ENCODE results near the gene TEX19. TPM values are rescaled to one million over a fixed set of nuclear protein-coding genes. Genes with fewer than 3 reads are reported as not detected.

Gene TEX19
- total RNA-seq, 1 experiment from 2014 or later: 0.21 TPM

DNA sequence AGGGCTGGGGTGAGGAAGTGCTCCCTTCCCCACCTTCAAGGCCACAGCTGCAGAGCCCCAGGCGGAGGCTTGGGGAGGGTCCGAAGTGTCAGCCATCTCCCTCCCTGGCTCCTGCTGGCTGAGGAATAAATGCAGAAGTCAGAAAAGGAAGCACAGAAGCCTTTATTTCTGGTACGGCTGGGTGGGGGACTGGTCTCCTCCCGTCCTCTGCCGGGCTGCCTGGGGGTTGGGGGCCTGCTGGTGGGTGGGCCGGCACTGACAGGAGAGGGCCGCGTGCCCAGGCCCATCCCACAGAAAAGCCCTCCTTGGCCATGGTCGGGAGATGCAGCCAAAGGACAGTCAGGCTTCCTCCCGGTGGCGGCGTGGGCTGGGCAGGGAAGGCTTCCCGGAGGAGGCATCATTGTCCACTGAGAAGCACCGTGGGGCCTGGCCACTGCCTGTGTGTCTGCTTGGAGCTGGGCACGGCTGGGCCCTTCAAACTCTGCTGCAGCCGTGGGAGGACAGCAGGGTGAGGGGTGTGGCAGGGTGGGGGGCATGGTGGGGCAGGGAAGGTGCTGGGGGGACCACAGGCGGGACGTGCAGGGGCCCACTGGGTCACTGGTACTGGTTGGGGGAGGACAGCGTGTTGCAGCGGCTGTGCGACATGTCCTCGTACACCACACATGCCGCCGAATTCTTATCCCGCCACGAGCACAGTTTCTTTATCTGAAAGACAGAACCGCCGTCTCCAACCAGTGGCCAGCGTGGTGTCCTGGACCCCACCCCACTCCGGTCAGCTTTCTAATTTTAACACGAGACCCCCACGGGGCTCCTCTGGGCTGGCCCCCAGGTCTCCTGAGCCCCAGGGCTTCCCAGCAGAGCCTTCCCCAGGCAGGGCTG is 44.1 kb upstream of the TEX19 start:
- TF ChIP-seq, protein P1, sequence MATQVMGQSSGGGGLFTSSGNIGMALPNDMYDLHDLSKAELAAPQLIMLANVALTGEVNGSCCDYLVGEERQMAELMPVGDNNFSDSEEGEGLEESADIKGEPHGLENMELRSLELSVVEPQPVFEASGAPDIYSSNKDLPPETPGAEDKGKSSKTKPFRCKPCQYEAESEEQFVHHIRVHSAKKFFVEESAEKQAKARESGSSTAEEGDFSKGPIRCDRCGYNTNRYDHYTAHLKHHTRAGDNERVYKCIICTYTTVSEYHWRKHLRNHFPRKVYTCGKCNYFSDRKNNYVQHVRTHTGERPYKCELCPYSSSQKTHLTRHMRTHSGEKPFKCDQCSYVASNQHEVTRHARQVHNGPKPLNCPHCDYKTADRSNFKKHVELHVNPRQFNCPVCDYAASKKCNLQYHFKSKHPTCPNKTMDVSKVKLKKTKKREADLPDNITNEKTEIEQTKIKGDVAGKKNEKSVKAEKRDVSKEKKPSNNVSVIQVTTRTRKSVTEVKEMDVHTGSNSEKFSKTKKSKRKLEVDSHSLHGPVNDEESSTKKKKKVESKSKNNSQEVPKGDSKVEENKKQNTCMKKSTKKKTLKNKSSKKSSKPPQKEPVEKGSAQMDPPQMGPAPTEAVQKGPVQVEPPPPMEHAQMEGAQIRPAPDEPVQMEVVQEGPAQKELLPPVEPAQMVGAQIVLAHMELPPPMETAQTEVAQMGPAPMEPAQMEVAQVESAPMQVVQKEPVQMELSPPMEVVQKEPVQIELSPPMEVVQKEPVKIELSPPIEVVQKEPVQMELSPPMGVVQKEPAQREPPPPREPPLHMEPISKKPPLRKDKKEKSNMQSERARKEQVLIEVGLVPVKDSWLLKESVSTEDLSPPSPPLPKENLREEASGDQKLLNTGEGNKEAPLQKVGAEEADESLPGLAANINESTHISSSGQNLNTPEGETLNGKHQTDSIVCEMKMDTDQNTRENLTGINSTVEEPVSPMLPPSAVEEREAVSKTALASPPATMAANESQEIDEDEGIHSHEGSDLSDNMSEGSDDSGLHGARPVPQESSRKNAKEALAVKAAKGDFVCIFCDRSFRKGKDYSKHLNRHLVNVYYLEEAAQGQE (IDR thresholded peaks at IDR 0.05; ENCODE audit: insufficient read depth in 1 of 2, low read depth in 2 of 2, low read length in 1 of 2): no peak
- TF ChIP-seq SIN3A (IDR thresholded peaks at IDR 0.05; ENCODE audit: borderline replicate concordance, insufficient read depth, low read depth, low read length) (no peak), POLR2AphosphoS5 (IDR thresholded peaks at IDR 0.05; ENCODE audit: low read depth, low read length) (no peak), TCF7L2 (IDR thresholded peaks at IDR 0.05; ENCODE audit: low read depth, low read length) (no peak)
- TF ChIP-seq, protein P2, sequence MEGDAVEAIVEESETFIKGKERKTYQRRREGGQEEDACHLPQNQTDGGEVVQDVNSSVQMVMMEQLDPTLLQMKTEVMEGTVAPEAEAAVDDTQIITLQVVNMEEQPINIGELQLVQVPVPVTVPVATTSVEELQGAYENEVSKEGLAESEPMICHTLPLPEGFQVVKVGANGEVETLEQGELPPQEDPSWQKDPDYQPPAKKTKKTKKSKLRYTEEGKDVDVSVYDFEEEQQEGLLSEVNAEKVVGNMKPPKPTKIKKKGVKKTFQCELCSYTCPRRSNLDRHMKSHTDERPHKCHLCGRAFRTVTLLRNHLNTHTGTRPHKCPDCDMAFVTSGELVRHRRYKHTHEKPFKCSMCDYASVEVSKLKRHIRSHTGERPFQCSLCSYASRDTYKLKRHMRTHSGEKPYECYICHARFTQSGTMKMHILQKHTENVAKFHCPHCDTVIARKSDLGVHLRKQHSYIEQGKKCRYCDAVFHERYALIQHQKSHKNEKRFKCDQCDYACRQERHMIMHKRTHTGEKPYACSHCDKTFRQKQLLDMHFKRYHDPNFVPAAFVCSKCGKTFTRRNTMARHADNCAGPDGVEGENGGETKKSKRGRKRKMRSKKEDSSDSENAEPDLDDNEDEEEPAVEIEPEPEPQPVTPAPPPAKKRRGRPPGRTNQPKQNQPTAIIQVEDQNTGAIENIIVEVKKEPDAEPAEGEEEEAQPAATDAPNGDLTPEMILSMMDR (IDR thresholded peaks at IDR 0.05): no peak
- Histone ChIP-seq H3K27ac (ENCODE audit: low read length) (no peak overlapping the region), H3K36me3 (ENCODE audit: control insufficient read depth, insufficient read depth, low read length) (no peaks in the 10 kb centered on the region), H3K4me1 (ENCODE audit: control insufficient read depth, insufficient read depth, low read length) (no peaks in the 10 kb centered on the region), H3K4me3 (ENCODE audit: low read depth in 2 of 2, low read length in 2 of 2) (no peak overlapping the region), H3K9me3 (ENCODE audit: control insufficient read depth, insufficient read depth, low read depth, low read length) (no peaks in the 10 kb centered on the region), H3K27me3 (ENCODE audit: control insufficient read depth, insufficient read depth, low read length) (no peaks in the 10 kb centered on the region)
- no TSS peak for BruUV-seq (replicated peaks)
- DNase-seq (ENCODE audit: low read depth, low spot score) (no peak), ATAC-seq (no peak)
- ChIA-PET POLR2A (no interaction called here), CTCF (no interaction called here)
- in situ Hi-C loops (cut with HindIII; ENCODE audit: low pct_unique_long_range_greater_than_20kb, low sequenced_read_pairs) (no loop called here), intact Hi-C loops (cut with micrococcal nuclease; ENCODE audit: unreplicated experiment) (no loop called here)

DNA sequence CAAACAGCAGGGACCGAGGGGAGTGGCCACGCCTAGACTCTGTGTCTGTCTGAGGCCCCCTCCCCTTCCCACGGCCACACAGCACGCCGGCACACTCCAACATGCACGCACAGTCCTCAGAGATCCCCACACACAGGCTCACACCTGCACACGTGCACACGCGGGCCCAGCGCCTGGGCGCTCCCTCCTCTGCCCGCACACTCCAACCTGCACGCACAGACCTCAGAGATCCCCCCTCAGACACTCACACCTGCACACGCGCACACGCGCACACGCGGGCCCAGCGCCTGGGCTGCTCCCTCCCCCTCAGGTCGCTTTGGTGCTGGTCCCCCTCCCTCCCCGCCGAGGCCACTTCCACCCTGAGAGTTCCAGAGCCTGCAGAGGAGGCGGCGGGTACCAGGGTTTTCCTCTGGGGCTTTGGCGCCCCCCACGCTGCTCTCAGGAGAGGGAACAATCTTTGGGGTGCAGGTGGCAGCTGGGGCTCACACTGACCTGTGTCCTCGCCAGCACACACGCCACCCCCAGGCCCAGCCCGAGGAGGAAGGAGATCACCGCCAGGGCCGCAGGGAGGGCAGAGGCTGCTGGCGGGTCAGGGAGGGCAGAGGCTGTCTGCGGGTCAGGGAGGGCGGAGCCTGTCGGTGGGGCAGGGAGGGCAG is 43.2 kb upstream of the TEX19 start:
- intact Hi-C loops (cut with micrococcal nuclease; ENCODE audit: unreplicated experiment): no loop called here
- BruUV-seq (replicated peaks): no TSS peak
- DNase-seq (ENCODE audit: low read depth, low spot score) (no peak), ATAC-seq (peak; percentile 24; the same call in 1 of the 2 replicates)
- H3K27ac ChIP-seq (ENCODE audit: low read length): no peak overlapping the region
- H3K4me3 ChIP-seq (ENCODE audit: low read depth in 2 of 2, low read length in 2 of 2): no peak overlapping the region
- no peaks in the 10 kb centered on the region; the same call in 1 of the 2 replicates for H3K4me1 ChIP-seq (ENCODE audit: control insufficient read depth, insufficient read depth, low read length)
- H3K27me3 ChIP-seq (ENCODE audit: control insufficient read depth, insufficient read depth, low read length): no peaks in the 10 kb centered on the region
- POLR2A ChIA-PET: no interaction called here
- CTCF ChIA-PET: no interaction called here
- in situ Hi-C loops (cut with HindIII; ENCODE audit: low pct_unique_long_range_greater_than_20kb, low sequenced_read_pairs): no loop called here
- no peaks in the 10 kb centered on the region for H3K36me3 ChIP-seq (ENCODE audit: control insufficient read depth, insufficient read depth, low read length)
- no peaks in the 10 kb centered on the region for H3K9me3 ChIP-seq (ENCODE audit: control insufficient read depth, insufficient read depth, low read depth, low read length)
- TF ChIP-seq TCF7L2 (IDR thresholded peaks at IDR 0.05; ENCODE audit: low read depth, low read length): no peak
- TF ChIP-seq, protein P1 (IDR thresholded peaks at IDR 0.05; ENCODE audit: insufficient read depth in 1 of 2, low read depth in 2 of 2, low read length in 1 of 2): no peak
- no peak for TF ChIP-seq SIN3A (IDR thresholded peaks at IDR 0.05; ENCODE audit: borderline replicate concordance, insufficient read depth, low read depth, low read length)
- TF ChIP-seq, protein P2 (IDR thresholded peaks at IDR 0.05): no peak
- no peak for TF ChIP-seq POLR2AphosphoS5 (IDR thresholded peaks at IDR 0.05; ENCODE audit: low read depth, low read length)
